Activated T-cell treated with anti-CD3 and anti-CD28 coated beads, Interleukin-2, amount 50 U/mL, for 48 hours (primary cell): Measurements from ENCODE around the gene NCCRP1.

ENCODE experiments used
- DNase-seq, 2 experiments: peaks; one replicate each; pipeline ENCODE4 v3.0.0-alpha.2; 2020

The NCCRP1 gene

DNA sequence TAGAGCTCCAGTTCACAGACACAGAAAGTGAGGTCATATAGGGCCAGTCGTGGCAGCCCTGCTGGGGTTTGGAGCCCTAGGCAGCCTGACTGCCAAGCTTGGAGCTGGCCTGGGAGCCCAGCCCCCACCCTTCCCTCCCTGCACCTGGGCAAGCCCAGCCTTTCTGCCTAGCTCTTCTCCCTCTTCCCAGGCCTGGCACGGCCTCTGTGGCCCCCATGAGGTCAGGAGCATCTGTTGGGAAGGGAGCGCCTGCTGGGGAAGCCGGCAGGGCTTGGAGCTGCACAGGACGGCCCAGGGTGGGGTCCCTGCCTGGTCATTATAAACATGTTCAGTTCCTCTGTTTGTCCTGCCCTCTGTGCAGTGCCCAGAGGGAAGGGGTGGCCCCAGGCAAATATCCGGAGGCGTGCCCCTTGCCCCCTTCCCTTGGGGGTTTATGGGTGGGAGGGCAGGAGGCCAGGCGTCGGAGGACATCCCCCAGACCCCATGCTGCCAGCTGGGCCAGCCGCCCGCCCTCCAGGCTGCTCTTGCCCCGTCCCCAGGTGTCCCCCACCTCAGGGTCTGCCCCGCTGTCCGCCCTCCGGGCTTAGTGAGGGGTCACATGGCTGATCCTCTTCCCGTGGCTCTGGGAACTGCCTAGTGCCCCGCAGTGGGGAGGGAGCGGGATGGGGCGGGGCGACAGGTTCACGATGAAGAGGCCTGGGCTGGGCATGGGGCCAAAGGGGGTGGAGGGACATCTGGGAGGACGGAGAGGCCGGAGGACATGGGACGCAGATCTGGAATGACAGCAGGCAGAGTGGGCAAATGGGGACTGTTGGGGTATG is 30.0 kb upstream of the NCCRP1 start:
- no peak for DNase-seq

DNA sequence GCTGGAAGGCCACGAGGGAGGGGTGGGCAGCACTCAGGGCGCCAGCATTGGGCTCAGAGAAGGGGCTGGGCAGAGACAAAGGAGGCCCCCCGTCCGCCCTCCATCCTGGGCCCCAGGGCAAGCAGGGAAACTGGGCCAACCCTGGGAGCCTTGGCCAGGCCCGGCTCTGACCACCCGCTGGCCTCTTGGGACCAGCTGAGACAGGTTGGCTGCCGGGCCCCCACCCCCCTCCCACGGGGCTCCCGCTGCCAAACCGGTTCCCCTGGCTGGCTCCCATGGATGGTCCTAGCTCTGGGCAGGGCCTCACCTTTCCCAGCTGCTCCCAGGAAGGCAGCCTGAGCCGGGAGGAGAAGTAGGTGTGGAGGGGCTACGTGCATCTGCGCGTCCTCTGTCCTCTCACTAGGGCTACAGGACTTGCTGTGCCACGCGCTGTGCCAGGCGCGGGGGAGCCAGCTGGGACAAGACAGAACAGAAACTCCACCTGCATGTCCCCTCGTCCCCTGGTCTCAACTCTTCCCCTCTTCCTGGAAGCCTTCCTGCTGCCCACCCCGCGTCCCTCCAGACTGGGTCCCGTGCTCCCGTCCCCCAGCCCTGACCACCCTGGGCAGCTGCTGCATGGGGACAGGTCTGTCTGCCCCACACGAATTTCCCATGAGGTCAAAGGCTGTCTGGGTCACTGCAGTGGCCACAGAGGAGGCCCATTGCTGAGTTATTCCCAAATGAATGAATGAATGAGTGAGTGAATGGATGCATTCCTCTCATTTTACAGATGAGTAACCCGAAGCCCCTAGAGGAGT is 29.1 kb upstream of the NCCRP1 start:
- DNase-seq = no peak

DNA sequence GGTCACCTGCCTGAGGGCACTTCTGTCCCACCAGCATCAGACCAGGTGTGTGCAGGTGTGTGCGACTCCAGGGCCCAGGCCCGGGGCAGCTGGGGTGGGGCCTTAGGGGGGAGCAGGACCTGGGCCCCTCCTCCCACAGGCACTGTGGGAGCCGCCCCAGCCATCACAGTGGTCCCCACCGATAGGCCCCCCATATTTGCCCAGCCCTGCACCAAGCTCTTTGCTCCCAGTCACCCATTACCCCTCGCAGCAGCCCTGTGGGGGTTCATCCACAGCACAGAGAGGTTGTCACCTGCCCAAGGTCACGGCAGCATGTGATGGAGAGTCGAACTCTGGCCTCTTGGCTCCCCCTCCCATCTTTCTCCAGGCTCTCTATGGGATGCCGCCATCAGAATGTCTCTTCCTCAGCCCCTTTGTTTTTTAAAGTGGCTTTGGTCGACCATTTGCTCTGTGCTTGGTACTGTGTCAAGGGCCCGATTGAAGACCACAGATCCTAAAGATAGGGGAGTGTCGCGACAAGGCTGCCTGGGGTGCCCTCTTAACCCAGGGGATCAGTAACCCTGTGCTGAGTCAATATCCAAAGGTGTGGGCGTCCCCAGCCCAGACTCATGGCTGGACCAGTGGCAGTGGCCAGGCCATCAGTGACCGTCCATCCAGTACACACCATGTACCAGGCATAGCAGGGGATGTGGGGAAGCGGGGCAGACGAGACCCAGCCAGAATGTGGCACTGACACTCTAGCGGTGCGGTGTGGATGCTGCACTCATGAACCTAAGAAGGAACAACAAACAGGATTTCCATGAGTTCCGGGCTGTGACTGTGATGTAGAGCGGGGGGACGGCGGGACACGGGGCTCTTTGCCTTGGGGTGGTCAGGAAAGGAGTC is 28.3 kb upstream of the NCCRP1 start:
- DNase-seq = no peak

DNA sequence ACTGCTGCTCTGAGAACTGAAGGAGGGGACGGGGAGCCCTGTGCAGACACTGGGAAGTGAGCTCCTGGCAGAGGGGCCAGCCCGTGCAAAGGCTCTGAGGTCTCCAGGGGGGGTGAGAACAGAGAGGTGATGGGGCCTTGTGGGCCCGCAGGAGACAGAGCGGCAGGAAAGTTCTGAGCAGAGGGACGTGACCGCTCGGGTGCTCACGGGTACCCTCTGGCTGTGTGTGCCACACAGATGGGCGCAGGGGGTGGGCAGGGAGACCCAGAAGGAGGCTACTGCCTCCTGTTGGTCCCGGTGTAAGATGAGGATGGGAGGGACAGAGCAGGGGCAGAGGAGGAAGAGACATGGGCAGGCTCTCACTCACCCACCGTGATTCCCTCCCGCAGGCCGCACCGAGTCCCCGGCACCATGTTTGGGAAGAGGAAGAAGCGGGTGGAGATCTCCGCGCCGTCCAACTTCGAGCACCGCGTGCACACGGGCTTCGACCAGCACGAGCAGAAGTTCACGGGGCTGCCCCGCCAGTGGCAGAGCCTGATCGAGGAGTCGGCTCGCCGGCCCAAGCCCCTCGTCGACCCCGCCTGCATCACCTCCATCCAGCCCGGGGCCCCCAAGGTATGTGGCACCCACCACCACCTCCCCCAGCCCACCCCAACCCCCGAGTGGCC is 27.5 kb upstream of the NCCRP1 start:
- DNase-seq = no peak

DNA sequence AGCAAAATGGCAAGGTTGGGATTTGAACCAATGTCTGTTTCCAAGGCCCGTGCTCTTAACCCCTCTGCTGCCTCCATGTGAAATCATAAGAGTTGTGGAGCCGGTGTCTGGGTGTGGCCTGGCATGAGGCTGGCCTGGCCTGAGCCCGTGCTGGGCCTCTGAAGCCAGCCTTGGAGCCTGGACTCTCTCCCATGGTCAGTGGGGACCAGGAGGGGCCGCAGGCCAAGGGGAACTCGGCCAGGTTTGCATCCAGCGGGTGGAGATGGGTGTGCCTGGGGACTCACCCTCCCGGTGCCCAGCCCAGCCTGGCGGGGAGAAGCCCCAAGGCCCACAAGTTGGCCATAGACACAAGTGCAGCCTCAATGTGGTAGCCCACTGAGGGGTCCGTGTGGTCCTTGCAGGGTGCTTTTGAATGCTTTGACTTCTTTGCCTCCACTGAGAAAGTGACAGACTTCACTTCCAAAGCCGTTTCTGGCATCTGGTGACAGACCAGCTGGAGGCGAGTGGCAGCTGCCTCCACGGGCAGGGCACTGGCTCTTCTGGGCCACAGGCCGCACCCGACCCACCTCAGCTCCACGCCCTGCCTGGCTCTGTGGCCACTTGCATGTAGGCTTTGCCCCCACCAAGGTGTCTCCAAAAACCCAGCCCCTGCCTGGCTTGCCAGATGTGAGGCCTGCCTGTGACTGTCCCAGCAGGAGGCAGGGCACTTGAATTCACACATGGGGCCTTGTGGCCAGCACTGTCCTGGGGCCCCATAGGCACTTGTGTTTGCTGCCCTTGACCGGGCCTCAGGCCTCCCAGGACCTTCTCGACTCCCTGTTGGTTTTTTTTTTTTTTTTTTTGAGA is 26.2 kb upstream of the NCCRP1 start:
- DNase-seq = no peak

DNA sequence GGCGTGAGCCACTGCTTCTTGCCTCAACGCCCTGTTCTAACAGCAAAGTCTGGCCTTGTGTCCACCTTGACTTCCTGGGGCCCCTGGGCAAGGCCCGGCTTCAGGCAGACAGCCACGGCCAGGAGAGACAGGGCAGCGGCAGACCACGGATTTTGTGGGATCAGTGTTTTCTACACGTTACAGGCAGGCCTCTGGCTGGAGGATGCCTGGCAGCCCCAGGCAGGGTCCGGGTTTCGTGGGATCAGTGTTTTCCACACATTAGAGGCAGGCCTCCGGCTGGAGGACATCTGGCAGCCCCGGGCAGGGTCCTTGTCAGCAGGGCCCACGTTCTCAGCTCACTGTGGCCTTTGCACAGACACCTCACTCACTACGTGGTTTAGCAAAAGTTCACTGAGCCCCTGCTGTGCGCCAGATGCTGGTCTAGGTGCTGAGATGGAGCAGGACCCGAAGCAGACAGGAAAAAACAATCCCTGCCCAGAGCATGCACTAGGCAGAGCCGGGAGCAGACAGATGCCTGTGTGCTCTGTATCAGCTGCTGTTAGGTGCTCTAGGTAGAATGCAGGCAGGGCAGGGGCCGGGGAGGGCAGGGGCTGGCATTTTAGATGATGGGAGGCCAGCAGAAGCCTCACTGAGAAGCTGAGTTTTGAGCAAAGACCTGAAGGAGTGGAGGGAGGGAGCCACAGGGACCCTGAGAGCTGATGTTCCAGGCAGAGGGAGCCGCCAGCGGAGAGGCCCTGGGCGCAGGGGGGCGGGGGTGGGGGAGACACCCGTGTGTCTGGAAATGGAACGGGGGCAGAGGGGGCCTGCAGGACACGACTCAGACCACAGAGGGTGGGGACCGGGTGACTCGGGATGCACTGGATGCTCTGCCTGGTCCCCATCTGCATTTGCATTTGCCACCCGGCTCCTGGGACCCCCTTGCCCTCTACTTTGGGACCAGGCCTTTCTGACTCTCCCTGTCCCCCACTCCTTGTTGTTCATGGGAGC is 25.0 kb upstream of the NCCRP1 start:
- DNase-seq = no peak

DNA sequence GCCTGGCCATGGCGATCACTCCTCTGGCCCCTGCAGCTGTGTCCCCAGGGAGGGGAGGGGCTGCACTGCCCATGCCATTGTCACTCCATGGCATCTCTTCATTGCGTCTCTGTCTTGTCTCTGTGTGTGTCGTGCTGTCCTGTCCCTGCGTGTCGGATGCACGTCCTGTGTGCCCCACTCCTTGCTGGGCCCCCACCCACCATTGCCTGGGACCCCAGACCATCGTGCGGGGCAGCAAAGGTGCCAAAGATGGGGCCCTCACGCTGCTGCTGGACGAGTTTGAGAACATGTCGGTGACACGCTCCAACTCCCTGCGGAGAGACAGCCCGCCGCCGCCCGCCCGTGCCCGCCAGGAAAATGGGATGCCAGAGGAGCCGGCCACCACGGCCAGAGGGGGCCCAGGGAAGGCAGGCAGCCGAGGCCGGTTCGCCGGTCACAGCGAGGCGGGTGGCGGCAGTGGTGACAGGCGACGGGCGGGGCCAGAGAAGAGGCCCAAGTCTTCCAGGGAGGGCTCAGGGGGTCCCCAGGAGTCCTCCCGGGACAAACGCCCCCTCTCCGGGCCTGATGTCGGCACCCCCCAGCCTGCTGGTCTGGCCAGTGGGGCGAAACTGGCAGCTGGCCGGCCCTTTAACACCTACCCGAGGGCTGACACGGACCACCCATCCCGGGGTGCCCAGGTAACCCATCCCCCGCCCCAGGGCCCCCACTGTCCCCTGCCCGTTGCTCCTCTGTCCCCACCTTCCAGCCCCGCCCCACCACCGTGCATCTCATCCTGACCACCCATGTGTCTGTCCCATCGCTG is 23.9 kb upstream of the NCCRP1 start:
- DNase-seq = no peak

DNA sequence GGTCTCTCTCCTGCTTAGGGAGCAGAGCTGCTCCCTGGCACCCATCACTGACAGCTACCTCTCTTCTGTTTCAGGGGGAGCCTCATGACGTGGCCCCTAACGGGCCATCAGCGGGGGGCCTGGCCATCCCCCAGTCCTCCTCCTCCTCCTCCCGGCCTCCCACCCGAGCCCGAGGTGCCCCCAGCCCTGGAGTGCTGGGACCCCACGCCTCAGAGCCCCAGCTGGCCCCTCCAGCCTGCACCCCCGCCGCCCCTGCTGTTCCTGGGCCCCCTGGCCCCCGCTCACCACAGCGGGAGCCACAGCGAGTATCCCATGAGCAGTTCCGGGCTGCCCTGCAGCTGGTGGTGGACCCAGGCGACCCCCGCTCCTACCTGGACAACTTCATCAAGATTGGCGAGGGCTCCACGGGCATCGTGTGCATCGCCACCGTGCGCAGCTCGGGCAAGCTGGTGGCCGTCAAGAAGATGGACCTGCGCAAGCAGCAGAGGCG is 23.2 kb upstream of the NCCRP1 start:
- DNase-seq = no peak

DNA sequence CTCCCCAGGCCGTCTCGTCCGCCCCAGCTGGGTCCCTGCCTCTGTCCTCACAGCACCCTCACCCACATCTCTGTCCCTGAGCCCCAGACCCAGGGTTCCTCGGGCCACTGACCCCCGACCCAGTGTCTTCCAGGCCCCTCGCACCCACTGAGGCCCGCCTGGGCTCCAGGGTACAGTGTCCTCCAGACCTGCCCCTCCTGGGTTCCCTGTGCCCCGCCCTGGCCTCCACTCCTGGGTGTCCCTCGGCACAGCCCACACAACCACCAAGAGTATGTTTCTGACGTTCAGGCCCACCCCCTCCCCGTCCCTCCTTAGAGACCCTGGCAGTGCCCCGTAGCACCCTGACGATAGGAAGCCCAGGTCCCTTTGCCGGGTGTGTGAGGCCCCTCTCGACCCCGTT is 22.6 kb upstream of the NCCRP1 start:
- no peak for DNase-seq

DNA sequence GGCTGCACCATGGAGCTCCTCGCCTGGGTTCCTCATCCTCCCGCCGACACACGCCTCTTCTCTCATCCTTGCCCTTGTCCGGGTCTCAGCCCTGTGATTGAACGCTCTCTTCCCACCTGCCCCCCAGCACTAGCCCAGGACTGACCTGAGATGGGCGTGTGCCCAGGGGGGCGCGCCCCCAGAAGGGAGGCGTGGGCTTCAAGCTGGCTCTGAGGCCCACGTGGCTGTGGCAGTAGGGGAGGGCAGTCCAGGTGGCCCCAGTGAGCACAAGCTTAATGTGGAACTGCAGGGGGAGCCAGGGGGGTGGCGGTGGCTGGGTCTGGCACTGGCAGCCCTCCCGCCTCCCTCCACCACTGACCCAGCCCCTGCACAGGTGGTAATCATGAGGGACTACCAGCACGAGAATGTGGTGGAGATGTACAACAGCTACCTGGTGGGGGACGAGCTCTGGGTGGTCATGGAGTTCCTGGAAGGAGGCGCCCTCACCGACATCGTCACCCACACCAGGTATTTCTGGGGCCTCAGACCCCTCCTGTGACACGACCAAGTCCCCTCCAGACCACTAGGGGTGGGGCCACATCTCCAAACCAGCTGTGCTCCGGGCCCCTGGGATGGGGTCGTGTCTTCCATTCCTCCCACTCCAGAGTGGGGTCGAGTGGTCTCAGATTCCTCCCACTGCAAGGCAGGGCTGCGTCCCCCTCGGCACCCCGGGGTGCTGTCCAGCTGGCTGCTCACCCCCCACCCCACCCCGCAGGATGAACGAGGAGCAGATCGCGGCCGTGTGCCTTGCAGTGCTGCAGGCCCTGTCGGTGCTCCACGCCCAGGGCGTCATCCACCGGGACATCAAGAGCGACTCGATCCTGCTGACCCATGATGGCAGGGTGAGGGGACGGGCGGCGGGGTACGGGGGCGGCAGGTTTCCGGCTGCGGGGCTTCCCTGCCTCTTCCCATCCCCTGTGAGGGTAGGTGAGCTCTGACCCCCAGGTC is 21.9 kb upstream of the NCCRP1 start:
- DNase-seq = no peak

DNA sequence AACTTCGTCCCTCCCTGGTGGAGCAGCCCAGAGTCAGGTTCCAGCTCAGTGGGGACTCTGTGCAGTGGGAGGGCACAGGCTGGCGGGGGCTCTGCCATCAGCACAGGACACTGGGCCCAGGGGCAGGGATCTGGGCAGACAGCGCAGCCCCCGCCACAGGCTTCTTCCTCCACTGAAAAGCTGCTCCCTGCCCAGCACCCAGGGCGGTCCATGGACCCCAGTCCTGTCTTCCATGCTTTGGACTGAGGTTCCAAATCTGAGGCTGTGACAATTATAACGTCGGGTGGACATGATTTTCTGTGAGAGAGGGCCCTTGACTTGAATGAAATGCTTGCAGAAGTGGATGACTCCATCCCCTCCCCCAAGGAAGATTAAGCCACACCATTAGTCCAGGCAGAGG is 21.2 kb upstream of the NCCRP1 start:
- DNase-seq = no peak

DNA sequence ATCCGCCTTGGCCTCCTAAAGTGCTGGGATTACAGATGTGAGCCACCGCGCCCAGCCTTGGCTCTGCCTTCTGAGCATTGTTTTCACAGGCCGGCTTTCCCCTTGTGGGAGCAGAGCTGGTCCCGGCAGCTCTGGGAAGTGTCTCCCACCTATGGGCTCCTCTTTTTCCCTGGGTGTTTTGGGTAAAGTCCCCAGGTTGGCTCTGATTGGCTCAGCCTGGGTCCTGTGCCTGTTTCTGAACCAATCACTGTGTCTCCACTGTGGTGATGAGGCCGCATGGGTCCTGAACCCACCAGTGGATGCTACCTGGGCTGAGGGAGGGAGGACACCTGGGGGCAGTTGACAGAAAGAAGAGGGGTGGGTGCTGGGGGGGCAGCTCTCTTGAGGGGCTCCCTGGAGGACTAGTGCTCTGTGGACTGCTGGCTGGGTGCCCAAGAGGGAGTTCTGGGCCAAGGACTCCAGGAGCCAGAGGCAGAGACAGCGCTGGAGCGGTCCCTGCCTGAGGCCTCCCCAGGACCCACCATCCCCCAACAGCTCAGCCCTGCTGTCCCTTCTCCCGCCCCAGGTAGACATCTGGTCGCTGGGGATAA is 19.6 kb upstream of the NCCRP1 start:
- DNase-seq = no peak

DNA sequence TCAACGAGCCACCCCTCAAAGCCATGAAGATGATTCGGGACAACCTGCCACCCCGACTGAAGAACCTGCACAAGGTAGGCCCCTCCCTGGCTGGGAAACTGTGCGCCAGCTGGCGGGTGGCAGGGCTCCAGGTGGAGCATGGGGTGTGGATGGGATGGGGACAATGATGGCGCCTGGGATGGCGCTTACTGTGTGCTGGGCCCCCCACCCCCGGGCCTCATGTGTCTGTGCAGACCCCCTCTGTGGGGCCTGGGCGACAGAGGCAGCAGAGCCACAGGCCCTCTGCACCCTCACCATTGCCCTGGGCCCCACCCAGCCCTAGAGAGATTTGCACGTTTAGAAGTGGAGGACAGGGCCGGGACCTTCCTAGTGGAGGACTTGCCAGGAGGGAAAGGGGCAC is 19.0 kb upstream of the NCCRP1 start:
- DNase-seq = no peak

DNA sequence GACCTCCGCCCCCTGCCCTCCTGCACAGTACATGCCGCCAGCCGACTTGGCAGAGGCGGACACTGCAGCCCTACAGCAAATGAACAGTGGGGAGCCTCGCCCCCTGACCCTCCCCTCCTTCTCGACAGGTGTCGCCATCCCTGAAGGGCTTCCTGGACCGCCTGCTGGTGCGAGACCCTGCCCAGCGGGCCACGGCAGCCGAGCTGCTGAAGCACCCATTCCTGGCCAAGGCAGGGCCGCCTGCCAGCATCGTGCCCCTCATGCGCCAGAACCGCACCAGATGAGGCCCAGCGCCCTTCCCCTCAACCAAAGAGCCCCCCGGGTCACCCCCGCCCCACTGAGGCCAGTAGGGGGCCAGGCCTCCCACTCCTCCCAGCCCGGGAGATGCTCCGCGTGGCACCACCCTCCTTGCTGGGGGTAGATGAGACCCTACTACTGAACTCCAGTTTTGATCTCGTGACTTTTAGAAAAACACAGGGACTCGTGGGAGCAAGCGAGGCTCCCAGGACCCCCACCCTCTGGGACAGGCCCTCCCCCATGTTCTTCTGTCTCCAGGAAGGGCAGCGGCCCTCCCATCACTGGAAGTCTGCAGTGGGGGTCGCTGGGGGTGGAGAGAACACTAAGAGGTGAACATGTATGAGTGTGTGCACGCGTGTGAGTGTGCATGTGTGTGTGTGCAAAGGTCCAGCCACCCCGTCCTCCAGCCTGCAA is 18.3 kb upstream of the NCCRP1 start:
- no peak for DNase-seq

DNA sequence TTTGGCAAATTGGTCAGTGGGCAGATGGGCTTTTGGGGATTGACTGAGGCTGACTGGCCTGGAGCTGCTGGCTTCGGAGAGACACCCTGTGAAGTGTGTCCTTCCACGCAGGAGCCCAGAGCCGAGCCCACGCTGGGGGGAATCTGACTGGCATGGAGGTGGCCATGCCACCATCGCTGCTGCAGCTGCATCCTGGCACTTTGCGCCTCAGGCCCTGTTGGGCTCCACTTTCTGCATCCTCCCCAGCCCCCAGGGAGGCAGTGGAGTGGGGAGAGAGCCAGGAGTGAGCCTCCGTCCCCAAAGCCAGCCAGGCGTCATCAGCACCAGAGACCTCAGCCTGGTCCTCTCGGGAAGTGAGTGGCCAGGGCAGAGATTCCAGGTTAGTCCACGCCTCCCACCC is 17.0 kb upstream of the NCCRP1 start:
- DNase-seq = no peak

DNA sequence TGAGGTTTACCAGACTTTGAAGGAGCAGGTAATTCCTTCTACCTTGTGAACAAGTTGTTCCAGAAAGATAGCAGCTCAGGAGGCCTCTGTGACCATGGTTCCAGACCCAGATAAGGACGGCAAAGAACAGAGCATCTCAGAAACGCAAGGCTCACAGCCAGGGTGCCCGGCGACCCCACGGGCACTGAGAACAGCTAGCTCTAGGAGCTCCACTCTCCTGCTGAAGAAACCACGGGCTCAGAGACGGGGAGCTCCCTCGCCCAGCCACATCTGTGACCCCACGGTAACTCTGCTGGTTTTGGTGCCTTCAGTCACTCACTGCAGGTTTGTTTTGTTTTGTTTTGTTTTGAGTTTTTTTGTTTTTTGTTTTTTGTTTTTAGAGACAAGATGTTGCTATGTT is 16.0 kb upstream of the NCCRP1 start:
- DNase-seq = no peak
